Esophagus squamous epithelium (tissue), 5 donors: ENCODE data around the gene NPIPA3. TPM values are rescaled to one million over a fixed set of nuclear protein-coding genes. Genes with fewer than 3 reads are reported as not detected.
"Not testable (repeated sequence)": the region's sequence is repeated elsewhere in the genome, so short reads cannot be mapped to it uniquely, and the experiment has no call there.

Experiments used
- DNase-seq: peaks from one replicate; lab custom pipeline; 2025; lab: John Stamatoyannopoulos, UW
- H3K27ac ChIP-seq, 4 donors: fragments of 200-600 bp; sonication (generic); one replicate each; pipeline ENCODE4 v1.5.1; 2016 to 2019; ENCODE audit warnings: mild to moderate bottlenecking in 1 of 4
- H3K27me3 ChIP-seq, 4 donors: fragments of 200-600 bp; sonication (generic); 1 replicate in 3 of 4; 2 replicates in 1 of 4; pipeline versions ENCODE4 v1.5.1 to v1.6.0; 2017 to 2021; ENCODE audit warnings: antibody characterized with exemption in 1 of 4
- H3K36me3 ChIP-seq, 3 donors: fragments of 200-600 bp; sonication (generic); one replicate each; pipeline ENCODE4 v1.5.1; 2016 to 2019
- H3K4me1 ChIP-seq, 3 donors: fragments of 200-600 bp; sonication (generic); one replicate each; pipeline ENCODE4 v1.5.1; 2017 to 2019
- H3K4me3 ChIP-seq, 4 donors: fragments of 200-600 bp; sonication (generic); 1 replicate in 3 of 4; 2 replicates in 1 of 4; pipeline ENCODE4 v1.5.1; 2016 to 2019; ENCODE audit warnings: mild to moderate bottlenecking in 2 of 4, moderate library complexity in 1 of 4
- H3K9me3 ChIP-seq, 3 donors: fragments of 200-600 bp; sonication (generic); one replicate each; pipeline ENCODE4 v1.5.1; 2016 to 2019
- POLR2A ChIP-seq, 4 donors: fragments of 450-650 bp; IDR thresholded peaks; one replicate each; pipeline ENCODE4 v1.6.1; 2017; ENCODE audit warnings: antibody characterized with exemption in 4 of 4, mild to moderate bottlenecking in 4 of 4, moderate library complexity in 3 of 4
- WGBS, 2 donors: methylation state at CpG; one replicate each; pipeline ENCODE4 v1.1.5; 2018; 5-methylcytosine and 5-hydroxymethylcytosine counted together
- intact Hi-C: fragments of 100-400 bp; cut with DNase I; formaldehyde crosslinking; loops from one replicate; pipeline ENCODE4 v1.15.0; 2022
- total RNA-seq, 4 donors: library from RNA; depleted of rRNA; stranded (reverse); fragments of >200 nt; gene quantifications; one replicate each; pipeline ENCODE4 v1.1.0, GENCODE V29; 2016
- TF ChIP-seq, protein P1 (sequence below), 6 experiments: fragments of 450-650 bp in 4 of 6; fragments of 200-600 bp in 2 of 6; sonication (generic) in 2 of 6; IDR thresholded peaks; one replicate each; pipeline ENCODE4 v1.5.1; 2016 to 2019; ENCODE audit warnings: antibody characterized with exemption in 6 of 6, mild to moderate bottlenecking in 4 of 6, moderate library complexity in 4 of 6
- donor health status: DM: yes; HTN: yes; CAD: no.

NPIPA3 gene
- total RNA-seq, 4 donors from 2014 or later: 0.79 to 2.1 TPM; not detected in 2

DNA sequence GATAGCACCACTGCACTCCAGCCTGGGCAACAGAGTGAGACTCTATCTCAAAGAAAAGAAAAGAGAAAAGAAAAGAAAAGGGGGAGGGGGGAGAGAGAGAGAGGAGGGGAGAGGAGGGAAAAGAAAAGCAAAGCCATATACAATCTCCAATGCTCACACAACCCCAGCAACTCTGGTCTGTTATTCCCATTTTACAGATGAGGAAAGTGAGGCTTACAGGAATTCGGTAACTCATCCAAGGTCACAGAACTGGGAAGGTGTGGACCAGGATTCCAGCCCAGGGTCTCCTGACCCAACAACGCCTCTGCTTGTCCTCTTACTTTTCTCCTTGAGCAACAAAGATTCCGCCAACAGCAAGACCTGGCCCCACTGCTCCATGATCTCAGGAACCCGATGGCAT is 22.1 kb upstream of the NPIPA3 start:
- no peak overlapping the region for H3K27ac ChIP-seq
- no peaks in the 10 kb centered on the region for H3K36me3 ChIP-seq
- peaks cover 0 to 3% (median 0%) of the 10 kb centered on the region in 4 donors for H3K27me3 ChIP-seq
- no peak overlapping the region for H3K4me3 ChIP-seq
- DNase-seq: no peak
- H3K9me3 ChIP-seq: no peaks in the 10 kb centered on the region
- intact Hi-C loops: no loop called here
- 91 to 93% methylated on average over 4 of the region's 4 CpGs for WGBS, 2 donors
- TF ChIP-seq POLR2A (IDR thresholded peaks at IDR 0.05): no peak
- TF ChIP-seq, protein P1, sequence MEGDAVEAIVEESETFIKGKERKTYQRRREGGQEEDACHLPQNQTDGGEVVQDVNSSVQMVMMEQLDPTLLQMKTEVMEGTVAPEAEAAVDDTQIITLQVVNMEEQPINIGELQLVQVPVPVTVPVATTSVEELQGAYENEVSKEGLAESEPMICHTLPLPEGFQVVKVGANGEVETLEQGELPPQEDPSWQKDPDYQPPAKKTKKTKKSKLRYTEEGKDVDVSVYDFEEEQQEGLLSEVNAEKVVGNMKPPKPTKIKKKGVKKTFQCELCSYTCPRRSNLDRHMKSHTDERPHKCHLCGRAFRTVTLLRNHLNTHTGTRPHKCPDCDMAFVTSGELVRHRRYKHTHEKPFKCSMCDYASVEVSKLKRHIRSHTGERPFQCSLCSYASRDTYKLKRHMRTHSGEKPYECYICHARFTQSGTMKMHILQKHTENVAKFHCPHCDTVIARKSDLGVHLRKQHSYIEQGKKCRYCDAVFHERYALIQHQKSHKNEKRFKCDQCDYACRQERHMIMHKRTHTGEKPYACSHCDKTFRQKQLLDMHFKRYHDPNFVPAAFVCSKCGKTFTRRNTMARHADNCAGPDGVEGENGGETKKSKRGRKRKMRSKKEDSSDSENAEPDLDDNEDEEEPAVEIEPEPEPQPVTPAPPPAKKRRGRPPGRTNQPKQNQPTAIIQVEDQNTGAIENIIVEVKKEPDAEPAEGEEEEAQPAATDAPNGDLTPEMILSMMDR (IDR thresholded peaks at IDR 0.05): no peak
- no peaks in the 10 kb centered on the region for H3K4me1 ChIP-seq

GRCh38 chr16:14682121-14682520 is 21.1 kb upstream of the NPIPA3 start:
- TF ChIP-seq, protein P1 (IDR thresholded peaks at IDR 0.05): no peak
- TF ChIP-seq POLR2A (IDR thresholded peaks at IDR 0.05): no peak
- Histone ChIP-seq H3K27ac (no peak overlapping the region), H3K9me3 (no peaks in the 10 kb centered on the region), H3K4me3 (no peak overlapping the region), H3K36me3 (no peaks in the 10 kb centered on the region), H3K4me1 (no peaks in the 10 kb centered on the region), H3K27me3 (peaks cover 0 to 3% (median 0%) of the 10 kb centered on the region in 4 donors)
- no peak for DNase-seq
- intact Hi-C loops: no loop called here
- 56 to 63% methylated on average over 6 to 8 of the region's 8 CpGs for WGBS, 2 donors

DNA sequence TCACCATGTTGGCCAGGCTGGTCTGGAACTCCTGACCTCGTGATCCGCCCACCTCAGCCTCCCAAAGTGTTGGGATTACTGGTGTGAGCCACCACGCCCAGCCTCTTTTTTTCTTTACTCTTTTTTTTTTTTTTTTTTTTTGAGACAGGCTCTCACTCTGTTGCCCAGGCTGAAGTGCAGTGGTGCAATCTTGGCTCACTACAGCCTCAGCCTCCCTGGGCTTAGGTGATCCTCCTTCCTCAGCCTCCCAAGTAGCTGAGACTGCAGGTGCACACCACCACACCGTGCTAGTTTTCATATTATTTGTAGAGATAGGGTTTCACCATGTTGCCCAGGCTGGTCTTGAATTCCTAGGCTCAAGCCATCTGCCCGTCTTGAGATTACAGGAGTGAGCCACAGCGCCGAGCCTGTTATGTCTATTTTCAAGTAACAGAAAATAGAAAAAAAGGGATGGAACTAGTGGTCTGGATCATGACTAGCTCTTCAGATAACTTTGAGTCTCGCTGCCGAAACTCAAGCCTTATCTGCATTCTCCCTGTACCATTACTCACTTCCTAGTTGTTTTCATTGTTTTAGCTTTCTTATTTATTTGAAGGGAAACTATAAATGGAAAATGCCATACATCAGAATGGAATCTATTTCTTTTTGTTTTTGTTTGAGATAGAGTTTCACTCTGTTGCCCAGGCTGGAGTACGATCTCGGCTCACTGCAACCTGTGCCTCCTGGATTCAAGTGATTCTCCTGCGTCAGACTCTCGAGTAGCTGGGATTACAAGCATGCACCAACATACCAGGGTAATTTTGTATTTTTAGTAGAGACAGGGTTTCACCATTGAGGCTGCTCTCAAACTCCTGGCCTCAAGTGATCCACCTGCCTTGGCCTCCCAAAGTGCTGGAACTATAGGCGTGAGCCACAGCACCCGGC is 17.1 kb upstream of the NPIPA3 start:
- DNase-seq, H3K4me1 ChIP-seq, H3K27me3 ChIP-seq, H3K27ac ChIP-seq, intact Hi-C loops, H3K9me3 ChIP-seq, H3K4me3 ChIP-seq, H3K36me3 ChIP-seq: not testable (repeated sequence)
- WGBS, 2 donors: 79 to 81% methylated on average over 12 to 13 of the region's 15 CpGs

GRCh38 chr16:14694129-14694528 is 9.1 kb upstream of the NPIPA3 start, which contains the start of gene PLA2G10:
TSS of gene PLA2G10 (minus strand) at chr16:14694308. CDS start at chr16:14694229, 79 bp downstream.
- H3K36me3 ChIP-seq, intact Hi-C loops, H3K27ac ChIP-seq, H3K9me3 ChIP-seq, H3K4me1 ChIP-seq, H3K27me3 ChIP-seq, H3K4me3 ChIP-seq, DNase-seq: not testable (repeated sequence)
- no CpG with 5 or more reads among the region's 28 CpGs for WGBS, 2 donors

- DNase-seq, H3K36me3 ChIP-seq, H3K4me3 ChIP-seq, H3K27me3 ChIP-seq, intact Hi-C loops, H3K9me3 ChIP-seq, H3K27ac ChIP-seq, H3K4me1 ChIP-seq: not testable (repeated sequence)
- WGBS, 2 donors: no CpG with 5 or more reads among the region's 7 CpGs
Measured at GRCh38 chr16:14701859-14702258, 1.4 kb upstream of the NPIPA3 start.

DNA sequence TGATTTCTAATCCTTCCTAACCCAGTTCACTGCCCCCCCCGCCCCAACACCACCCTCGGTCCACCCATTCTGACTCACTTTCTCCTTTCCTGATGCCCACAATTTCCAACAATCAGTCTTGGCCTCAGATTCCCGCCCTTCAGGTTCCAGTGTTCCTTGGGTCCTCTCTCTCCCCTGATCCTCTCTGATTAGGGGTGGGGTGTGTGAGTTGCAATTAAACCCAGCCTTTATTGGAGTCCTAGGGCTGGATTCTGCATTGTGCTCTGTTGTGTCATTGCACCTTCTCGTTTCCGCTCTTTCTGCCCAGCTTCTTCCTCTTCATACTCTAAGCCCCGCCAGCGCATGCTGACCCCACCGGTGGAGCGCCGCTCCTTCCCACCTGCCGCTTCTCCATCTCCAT is 539 bp upstream of the NPIPA3 start:
- H3K4me3 ChIP-seq, intact Hi-C loops: not testable (repeated sequence)
- WGBS, 2 donors: no CpG with 5 or more reads among the region's 11 CpGs

DNA sequence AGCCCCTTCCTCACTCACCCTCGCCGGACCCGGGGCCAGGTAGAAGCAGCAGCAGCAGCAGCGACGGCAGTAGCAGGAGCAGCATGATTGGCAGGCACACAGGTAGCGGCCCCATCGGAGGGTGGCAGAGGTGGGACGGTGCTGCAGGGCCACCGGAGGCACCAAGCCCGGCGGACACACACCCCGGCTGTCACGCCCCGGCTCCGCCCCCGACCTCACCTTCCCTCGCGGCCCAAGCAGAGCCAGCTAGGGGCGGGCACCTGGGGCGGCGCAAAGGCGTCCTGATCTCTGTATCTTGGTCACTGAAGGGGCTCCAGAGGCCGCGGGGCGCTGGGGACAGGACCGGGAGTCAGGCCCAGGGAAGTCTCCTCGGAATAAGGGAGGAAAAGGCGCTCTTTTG is 30.0 kb downstream of the NPIPA3 start:
- H3K4me3 ChIP-seq, intact Hi-C loops, H3K36me3 ChIP-seq, H3K4me1 ChIP-seq, DNase-seq, H3K27ac ChIP-seq, H3K9me3 ChIP-seq, H3K27me3 ChIP-seq: not testable (repeated sequence)
- WGBS, 2 donors: no CpG with 5 or more reads among the region's 28 CpGs

More for the DNA sequence above, 539 bp upstream of the NPIPA3 start:
- not testable (repeated sequence) for DNase-seq, H3K9me3 ChIP-seq, H3K27ac ChIP-seq, H3K27me3 ChIP-seq, H3K4me1 ChIP-seq, H3K36me3 ChIP-seq

DNA sequence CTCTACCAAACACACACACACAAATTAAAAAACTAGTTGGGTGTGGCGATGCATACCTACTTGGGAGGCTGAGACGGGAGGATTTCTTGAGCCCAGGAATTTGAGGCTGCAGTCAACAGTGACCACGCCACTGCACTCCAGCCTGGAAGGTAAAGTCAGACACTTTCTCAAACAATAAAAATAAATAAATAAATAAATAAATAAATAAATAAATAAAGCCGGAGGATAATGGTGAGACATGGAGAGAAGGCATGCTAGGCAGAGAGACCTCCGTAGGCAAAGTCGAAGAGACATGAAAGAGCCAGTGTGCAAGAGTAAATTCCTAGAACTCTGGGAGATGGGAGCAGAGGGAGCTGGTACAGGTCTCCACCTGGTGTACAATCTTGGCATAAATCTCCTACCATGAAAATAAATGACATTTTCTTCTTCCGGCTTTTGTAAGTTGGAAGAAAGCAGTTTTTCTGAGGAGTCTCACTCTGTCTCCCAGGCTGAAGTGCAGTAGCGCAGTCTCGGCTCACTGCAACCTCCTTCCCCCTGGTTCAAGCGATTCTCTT is 37.7 kb downstream of the NPIPA3 start:
- H3K4me1 ChIP-seq, intact Hi-C loops, H3K9me3 ChIP-seq, H3K27ac ChIP-seq, H3K27me3 ChIP-seq, H3K4me3 ChIP-seq, DNase-seq, H3K36me3 ChIP-seq: not testable (repeated sequence)
- WGBS, 2 donors: no CpG with 5 or more reads among the region's 10 CpGs

DNA sequence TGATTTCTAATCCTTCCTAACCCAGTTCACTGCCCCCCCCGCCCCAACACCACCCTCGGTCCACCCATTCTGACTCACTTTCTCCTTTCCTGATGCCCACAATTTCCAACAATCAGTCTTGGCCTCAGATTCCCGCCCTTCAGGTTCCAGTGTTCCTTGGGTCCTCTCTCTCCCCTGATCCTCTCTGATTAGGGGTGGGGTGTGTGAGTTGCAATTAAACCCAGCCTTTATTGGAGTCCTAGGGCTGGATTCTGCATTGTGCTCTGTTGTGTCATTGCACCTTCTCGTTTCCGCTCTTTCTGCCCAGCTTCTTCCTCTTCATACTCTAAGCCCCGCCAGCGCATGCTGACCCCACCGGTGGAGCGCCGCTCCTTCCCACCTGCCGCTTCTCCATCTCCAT is 38.6 kb downstream of the NPIPA3 start:
- WGBS, 2 donors: no CpG with 5 or more reads among the region's 11 CpGs
- H3K27ac ChIP-seq, H3K27me3 ChIP-seq, intact Hi-C loops, DNase-seq, H3K4me3 ChIP-seq, H3K36me3 ChIP-seq, H3K4me1 ChIP-seq, H3K9me3 ChIP-seq: not testable (repeated sequence)

DNA sequence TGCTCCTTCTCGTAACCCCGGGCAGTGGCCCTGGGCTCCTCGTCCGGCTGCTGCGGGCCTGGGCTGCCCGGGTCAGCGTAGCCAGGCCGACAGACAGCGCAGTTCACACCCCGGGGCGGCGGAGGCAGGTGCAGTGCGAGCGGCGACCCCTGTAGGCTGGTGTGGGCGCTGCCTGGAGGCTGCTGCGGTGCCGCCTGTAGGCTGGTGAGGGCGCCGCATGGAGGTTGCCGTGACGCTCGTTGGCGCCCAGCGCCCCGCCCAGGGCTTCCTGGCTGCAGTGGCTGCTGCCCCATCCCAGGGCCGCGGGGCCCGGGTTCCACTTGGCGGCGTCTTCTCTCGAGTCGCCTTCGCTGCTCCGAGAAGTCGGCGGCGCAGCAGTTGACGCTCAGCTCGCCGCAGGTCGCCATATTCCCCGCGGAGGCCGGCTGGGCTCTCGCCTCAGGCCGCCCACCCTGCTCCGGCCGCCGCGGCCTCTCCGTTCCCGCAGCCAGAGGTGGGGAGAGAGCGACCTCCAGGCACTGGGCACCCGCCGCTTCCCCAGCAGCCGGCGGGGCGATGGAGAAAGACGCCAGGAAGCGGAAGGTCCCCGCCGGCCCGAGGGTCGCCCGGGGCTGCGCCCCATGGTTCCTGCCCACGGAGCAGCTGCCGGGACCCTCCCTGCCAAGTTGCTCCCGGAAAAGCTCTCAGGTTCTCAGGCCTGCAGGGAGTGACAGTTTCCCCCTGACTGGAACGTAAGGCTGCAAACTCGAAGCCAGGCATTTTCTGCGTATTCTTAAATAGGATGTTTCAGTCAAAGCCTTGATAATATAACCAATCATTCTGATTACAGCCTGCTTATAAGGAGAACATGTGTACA is 39.3 kb downstream of the NPIPA3 start, which contains the start of gene NPIPA2:
Gene NPIPA2, plus strand, starts transcription at position 261 of the 856 bp plus-strand sequence. CDS start 5,533 bp downstream, outside the sequence.
- H3K9me3 ChIP-seq, H3K4me3 ChIP-seq, DNase-seq, intact Hi-C loops, H3K27ac ChIP-seq, H3K27me3 ChIP-seq, H3K4me1 ChIP-seq, H3K36me3 ChIP-seq: not testable (repeated sequence)
- WGBS, 2 donors: no CpG with 5 or more reads among the region's 73 CpGs
